ENCODE measurements around the gene CCND2. TPM values are rescaled to one million over a fixed set of nuclear protein-coding genes. Genes with fewer than 3 reads are reported as not detected.

Gene CCND2
- total RNA-seq, 1 experiment from 2014 or later: 0.09 TPM

DNA sequence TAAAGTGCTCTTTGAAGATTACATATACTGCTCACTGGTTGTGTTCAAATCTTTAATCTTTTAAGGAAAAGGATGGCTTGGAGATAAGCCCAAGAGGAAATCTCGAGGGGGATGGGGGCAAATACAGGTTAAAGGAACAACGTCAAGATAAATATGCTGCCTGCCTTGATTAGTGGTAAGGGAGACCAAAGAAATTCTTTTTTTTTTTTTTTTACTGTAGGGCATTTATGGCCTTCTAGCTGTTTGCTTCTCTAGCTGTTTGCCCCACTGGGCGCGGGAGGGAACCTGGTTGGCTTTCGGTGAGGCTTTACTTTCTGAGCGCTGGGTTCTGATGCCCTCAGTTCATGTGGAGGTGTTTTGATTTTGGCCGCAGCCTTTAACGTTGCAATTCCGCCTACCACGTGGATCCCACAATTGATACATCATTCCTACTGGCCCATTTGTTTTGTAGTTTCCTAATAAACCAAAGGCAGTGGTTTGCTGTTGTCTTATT, 5.7 kb downstream of the CCND2 start:
- no peak for DNase-seq
- BruUV-seq (replicated peaks): no TSS peak
- no peak overlapping the region for H3K27ac ChIP-seq
- no peak overlapping the region for H2AFZ ChIP-seq
- peaks cover 91% of the 10 kb centered on the region for H3K27me3 ChIP-seq (ENCODE audit: insufficient read depth, low read depth)
- POLR2A ChIA-PET (ENCODE audit: unreplicated experiment): no interaction called here
- CTCF ChIA-PET: no interaction called here
- TF ChIP-seq CTCF (conservative IDR thresholded peaks at IDR 0.05) (no peak), EZH2 (IDR thresholded peaks at IDR 0.05; ENCODE audit: low read depth) (no peak)
- H3K4me3 ChIP-seq: no peak overlapping the region
- H4K20me1 ChIP-seq (ENCODE audit: insufficient read depth): no peaks in the 10 kb centered on the region
- H3K79me2 ChIP-seq (ENCODE audit: low read depth): no peaks in the 10 kb centered on the region
- intact Hi-C loops (cut with micrococcal nuclease; ENCODE audit: unreplicated experiment): loop anchor here (10.0 kb wide), 3 partner anchors 474 to 1204 kb away; partner anchors contain the start of gene TSPAN9
- no peaks in the 10 kb centered on the region for H3K9me3 ChIP-seq (ENCODE audit: insufficient read depth, low read depth)
- no peak overlapping the region for H3K4me2 ChIP-seq
- no peaks in the 10 kb centered on the region for H3K36me3 ChIP-seq (ENCODE audit: low read depth)
- H3K9me2 ChIP-seq (ENCODE audit: insufficient read depth): no peaks in the 10 kb centered on the region
- no peaks in the 10 kb centered on the region for H3F3A ChIP-seq (ENCODE audit: insufficient read depth, low read depth)
- H3K4me1 ChIP-seq (replicated peaks; ENCODE audit: insufficient read depth): no peaks in the 10 kb centered on the region

DNA sequence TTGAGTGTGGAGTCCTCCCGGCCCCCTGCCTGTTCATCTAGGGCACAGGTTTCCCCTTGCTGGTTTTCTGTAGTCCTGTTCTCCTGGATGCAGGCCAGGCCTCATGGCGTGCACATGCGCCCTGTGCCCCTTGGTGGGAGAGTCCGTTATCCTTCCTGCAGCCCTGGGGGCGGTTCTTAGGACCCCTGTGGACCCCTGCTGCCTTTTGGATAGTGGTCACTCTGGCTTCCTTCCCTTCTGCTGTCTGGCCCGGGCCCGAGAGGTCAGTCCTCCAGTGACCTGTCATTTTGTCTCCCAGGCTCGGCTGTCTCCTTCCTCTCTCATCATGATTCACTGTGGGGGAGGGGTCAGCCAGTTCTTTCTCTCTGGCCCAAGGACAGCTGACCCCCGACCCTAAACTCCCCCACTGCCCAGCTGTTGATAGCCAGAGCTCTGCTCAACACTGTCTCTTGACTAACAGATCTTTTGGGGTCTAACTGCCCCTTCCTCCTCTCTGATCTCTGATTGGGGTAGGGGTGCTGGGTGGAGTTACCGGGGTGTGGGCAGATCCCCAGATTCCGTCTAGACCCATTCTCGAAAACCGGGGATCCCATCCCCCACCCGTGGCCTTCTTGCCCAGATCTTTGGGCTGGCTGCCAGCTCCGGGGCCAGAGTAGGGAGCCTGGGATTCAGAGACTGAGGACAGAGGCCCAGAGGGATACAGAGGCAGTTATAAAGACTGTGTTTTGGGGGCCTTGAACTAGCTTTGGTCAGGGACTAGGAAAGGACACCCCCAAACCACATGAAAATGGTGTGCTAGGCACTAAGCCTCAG, 7.0 kb downstream of the CCND2 start:
- H3K79me2 ChIP-seq (ENCODE audit: low read depth): no peaks in the 10 kb centered on the region
- POLR2A ChIA-PET (ENCODE audit: unreplicated experiment): no interaction called here
- H3K36me3 ChIP-seq (ENCODE audit: low read depth): no peaks in the 10 kb centered on the region
- no peak overlapping the region for H2AFZ ChIP-seq
- no peaks in the 10 kb centered on the region for H3K9me2 ChIP-seq (ENCODE audit: insufficient read depth)
- no peak overlapping the region for H3K4me2 ChIP-seq
- no peak for DNase-seq
- no peaks in the 10 kb centered on the region for H4K20me1 ChIP-seq (ENCODE audit: insufficient read depth)
- H3K27me3 ChIP-seq (ENCODE audit: insufficient read depth, low read depth): peaks cover 93% of the 10 kb centered on the region
- BruUV-seq (replicated peaks): no TSS peak
- H3F3A ChIP-seq (ENCODE audit: insufficient read depth, low read depth): no peaks in the 10 kb centered on the region
- no peak overlapping the region for H3K27ac ChIP-seq
- CTCF ChIA-PET: no interaction called here
- no peak overlapping the region for H3K4me3 ChIP-seq
- no peak for TF ChIP-seq EZH2 (IDR thresholded peaks at IDR 0.05; ENCODE audit: low read depth)
- no peak for TF ChIP-seq CTCF (conservative IDR thresholded peaks at IDR 0.05)
- intact Hi-C loops (cut with micrococcal nuclease; ENCODE audit: unreplicated experiment): no loop called here
- no peaks in the 10 kb centered on the region for H3K4me1 ChIP-seq (replicated peaks; ENCODE audit: insufficient read depth)
- no peaks in the 10 kb centered on the region for H3K9me3 ChIP-seq (ENCODE audit: insufficient read depth, low read depth)

DNA sequence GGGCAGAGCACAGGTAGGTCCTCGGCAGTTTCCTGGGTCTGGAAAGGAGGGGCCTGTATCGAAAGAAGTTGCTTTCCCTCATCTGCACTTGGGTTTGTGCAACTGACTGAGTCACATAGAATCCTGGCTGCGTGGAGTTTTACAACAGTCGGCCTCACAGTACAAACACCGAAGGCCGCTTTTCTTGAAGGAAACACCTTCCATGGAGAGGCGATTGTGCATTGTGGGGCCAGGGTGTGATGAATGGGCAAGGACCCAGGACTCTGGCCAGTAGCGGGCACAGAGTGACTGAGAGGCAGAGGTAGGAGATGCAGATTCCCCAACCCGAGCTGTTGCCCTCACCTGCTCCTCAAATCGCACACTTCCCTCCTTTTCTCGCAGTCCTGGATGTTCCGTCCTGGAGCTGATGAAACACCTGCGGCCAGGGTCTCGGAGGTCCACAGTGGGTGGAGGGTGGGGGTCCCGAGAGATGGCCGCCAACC, 7.7 kb downstream of the CCND2 start:
- TF ChIP-seq CTCF (conservative IDR thresholded peaks at IDR 0.05): no peak
- TF ChIP-seq EZH2 (IDR thresholded peaks at IDR 0.05; ENCODE audit: low read depth): no peak
- H3K9me2 ChIP-seq (ENCODE audit: insufficient read depth): no peaks in the 10 kb centered on the region
- no peak overlapping the region for H3K4me3 ChIP-seq
- ChIA-PET POLR2A (ENCODE audit: unreplicated experiment) (no interaction called here), CTCF (no interaction called here)
- no peaks in the 10 kb centered on the region for H3K79me2 ChIP-seq (ENCODE audit: low read depth)
- no peak overlapping the region for H3K27ac ChIP-seq
- no peaks in the 10 kb centered on the region for H4K20me1 ChIP-seq (ENCODE audit: insufficient read depth)
- peaks cover 93% of the 10 kb centered on the region for H3K27me3 ChIP-seq (ENCODE audit: insufficient read depth, low read depth)
- no peaks in the 10 kb centered on the region for H3K9me3 ChIP-seq (ENCODE audit: insufficient read depth, low read depth)
- intact Hi-C loops (cut with micrococcal nuclease; ENCODE audit: unreplicated experiment): no loop called here
- no peaks in the 10 kb centered on the region for H3F3A ChIP-seq (ENCODE audit: insufficient read depth, low read depth)
- DNase-seq: no peak
- H3K4me1 ChIP-seq (replicated peaks; ENCODE audit: insufficient read depth): no peaks in the 10 kb centered on the region
- no peak overlapping the region for H3K4me2 ChIP-seq
- H2AFZ ChIP-seq: no peak overlapping the region
- H3K36me3 ChIP-seq (ENCODE audit: low read depth): no peaks in the 10 kb centered on the region
- BruUV-seq (replicated peaks): no TSS peak
